ENCODE data around the gene GHDC. TPM values are rescaled to one million over a fixed set of nuclear protein-coding genes. Genes with fewer than 3 reads are reported as not detected.
A peak's percentile ranks its signal among the peaks of the same experiment; 100 is the strongest.

GHDC gene
- total and polyA plus RNA-seq, 2 of the 13 experiments (the other 11 are each of a cell fraction or from before 2014, with no cell fraction given): 15.4 to 22.5 TPM

DNA sequence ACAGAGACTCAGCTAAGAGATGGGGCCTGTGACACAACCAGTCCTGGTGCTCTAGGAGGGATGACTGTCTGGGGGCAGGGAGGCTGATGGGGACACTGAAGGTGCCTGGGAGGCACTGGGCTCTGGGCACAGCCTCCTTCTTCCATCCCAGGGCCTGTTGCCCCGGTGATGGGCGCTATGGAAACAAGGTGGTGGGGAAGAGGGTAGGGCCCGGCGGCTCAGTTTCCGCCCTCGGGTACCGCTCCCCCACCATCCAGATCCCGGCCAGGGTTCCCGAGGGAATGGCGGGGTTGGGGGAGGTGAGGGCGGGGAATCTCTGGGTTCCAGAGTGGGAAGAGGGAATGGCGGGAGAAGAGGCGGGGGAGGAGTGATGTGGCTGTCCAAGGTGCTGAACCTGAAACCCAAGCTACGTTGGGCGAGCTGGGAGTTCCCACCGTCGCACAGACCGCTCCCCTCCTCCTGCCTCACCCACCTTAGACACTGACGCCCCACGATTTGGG lies 14.3 kb downstream of the GHDC start (continued):
- TF ChIP-seq GFI1 (CRISPR knock-in tag; IDR thresholded peaks at IDR 0.05; ENCODE audit: borderline replicate concordance) (peak; percentile 48; the same call in 1 of the 2 replicates), ATM (IDR thresholded peaks at IDR 0.05; ENCODE audit: borderline replicate concordance) (no peak), KLF16 (CRISPR knock-in tag; IDR thresholded peaks at IDR 0.05) (peak; percentile 60 to 98; a peak in 2 of 4 replicates), NR2F2 (IDR thresholded peaks at IDR 0.05; ENCODE audit: borderline replicate concordance, low read depth) (no peak), HDAC1 (CRISPR knock-in tag; IDR thresholded peaks at IDR 0.05) (no peak), KLF13 (CRISPR knock-in tag; IDR thresholded peaks at IDR 0.05) (no peak), TARDBP (CRISPR knock-in tag; IDR thresholded peaks at IDR 0.05) (no peak), BRD4 (CRISPR knock-in tag; IDR thresholded peaks at IDR 0.05) (peak; percentile 68; the same call in 1 of the 2 replicates), THYN1 (CRISPR knock-in tag; IDR thresholded peaks at IDR 0.05; ENCODE audit: borderline replicate concordance, low read depth) (no peak), KDM3A (CRISPR knock-in tag; IDR thresholded peaks at IDR 0.05; ENCODE audit: low read depth) (peak; percentile 67; the same call in 1 of the 2 replicates), ZFP36L2 (CRISPR knock-in tag; IDR thresholded peaks at IDR 0.05) (peak; percentile 95), ZNF510 (CRISPR knock-in tag; IDR thresholded peaks at IDR 0.05; ENCODE audit: low read depth) (peak; percentile 65; the same call in 1 of the 2 replicates), ZBTB7A (CRISPR knock-in tag; IDR thresholded peaks at IDR 0.05) (peak; percentile 65; the same call in 1 of the 2 replicates), KLF12 (CRISPR knock-in tag; IDR thresholded peaks at IDR 0.05; ENCODE audit: borderline replicate concordance) (0 out of 2 replicates have a peak, but pooled peaks have one; percentile 80)
- TF ChIP-seq, protein P1, sequence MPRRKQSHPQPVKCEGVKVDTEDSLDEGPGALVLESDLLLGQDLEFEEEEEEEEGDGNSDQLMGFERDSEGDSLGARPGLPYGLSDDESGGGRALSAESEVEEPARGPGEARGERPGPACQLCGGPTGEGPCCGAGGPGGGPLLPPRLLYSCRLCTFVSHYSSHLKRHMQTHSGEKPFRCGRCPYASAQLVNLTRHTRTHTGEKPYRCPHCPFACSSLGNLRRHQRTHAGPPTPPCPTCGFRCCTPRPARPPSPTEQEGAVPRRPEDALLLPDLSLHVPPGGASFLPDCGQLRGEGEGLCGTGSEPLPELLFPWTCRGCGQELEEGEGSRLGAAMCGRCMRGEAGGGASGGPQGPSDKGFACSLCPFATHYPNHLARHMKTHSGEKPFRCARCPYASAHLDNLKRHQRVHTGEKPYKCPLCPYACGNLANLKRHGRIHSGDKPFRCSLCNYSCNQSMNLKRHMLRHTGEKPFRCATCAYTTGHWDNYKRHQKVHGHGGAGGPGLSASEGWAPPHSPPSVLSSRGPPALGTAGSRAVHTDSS (CRISPR knock-in tag; conservative IDR thresholded peaks at IDR 0.05): no peak
- TF ChIP-seq, protein P2, sequence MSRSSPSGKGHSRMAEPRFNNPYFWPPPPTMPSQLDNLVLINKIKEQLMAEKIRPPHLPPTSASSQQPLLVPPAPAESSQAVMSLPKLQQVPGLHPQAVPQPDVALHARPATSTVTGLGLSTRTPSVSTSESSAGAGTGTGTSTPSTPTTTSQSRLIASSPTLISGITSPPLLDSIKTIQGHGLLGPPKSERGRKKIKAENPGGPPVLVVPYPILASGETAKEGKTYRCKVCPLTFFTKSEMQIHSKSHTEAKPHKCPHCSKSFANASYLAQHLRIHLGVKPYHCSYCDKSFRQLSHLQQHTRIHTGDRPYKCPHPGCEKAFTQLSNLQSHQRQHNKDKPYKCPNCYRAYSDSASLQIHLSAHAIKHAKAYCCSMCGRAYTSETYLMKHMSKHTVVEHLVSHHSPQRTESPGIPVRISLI (CRISPR knock-in tag; IDR thresholded peaks at IDR 0.05; ENCODE audit: borderline replicate concordance): peak; percentile 46; the same call in 1 of the 2 replicates
- TF ChIP-seq, protein P3, sequence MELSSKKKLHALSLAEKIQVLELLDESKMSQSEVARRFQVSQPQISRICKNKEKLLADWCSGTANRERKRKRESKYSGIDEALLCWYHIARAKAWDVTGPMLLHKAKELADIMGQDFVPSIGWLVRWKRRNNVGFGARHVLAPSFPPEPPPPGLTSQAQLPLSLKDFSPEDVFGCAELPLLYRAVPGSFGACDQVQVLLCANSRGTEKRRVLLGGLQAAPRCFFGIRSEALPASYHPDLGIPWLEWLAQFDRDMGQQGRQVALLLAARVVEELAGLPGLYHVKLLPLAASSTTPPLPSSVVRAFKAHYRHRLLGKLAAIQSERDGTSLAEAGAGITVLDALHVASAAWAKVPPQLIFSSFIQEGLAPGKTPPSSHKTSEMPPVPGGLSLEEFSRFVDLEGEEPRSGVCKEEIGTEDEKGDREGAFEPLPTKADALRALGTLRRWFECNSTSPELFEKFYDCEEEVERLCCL (CRISPR knock-in tag; IDR thresholded peaks at IDR 0.05; ENCODE audit: borderline replicate concordance): peak; percentile 90; the same call in 1 of the 2 replicates
- TF ChIP-seq, protein P4, sequence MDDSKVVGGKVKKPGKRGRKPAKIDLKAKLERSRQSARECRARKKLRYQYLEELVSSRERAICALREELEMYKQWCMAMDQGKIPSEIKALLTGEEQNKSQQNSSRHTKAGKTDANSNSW (CRISPR knock-in tag; IDR thresholded peaks at IDR 0.05; ENCODE audit: borderline replicate concordance): peak; percentile 93; the same call in 1 of the 2 replicates
- TF ChIP-seq, protein P5, sequence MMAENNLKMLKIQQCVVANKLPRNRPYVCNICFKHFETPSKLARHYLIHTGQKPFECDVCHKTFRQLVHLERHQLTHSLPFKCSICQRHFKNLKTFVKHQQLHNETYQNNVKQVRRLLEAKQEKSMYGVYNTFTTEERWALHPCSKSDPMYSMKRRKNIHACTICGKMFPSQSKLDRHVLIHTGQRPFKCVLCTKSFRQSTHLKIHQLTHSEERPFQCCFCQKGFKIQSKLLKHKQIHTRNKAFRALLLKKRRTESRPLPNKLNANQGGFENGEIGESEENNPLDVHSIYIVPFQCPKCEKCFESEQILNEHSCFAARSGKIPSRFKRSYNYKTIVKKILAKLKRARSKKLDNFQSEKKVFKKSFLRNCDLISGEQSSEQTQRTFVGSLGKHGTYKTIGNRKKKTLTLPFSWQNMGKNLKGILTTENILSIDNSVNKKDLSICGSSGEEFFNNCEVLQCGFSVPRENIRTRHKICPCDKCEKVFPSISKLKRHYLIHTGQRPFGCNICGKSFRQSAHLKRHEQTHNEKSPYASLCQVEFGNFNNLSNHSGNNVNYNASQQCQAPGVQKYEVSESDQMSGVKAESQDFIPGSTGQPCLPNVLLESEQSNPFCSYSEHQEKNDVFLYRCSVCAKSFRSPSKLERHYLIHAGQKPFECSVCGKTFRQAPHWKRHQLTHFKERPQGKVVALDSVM (CRISPR knock-in tag; IDR thresholded peaks at IDR 0.05): no peak
- TF ChIP-seq, protein P6, sequence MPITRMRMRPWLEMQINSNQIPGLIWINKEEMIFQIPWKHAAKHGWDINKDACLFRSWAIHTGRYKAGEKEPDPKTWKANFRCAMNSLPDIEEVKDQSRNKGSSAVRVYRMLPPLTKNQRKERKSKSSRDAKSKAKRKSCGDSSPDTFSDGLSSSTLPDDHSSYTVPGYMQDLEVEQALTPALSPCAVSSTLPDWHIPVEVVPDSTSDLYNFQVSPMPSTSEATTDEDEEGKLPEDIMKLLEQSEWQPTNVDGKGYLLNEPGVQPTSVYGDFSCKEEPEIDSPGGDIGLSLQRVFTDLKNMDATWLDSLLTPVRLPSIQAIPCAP (CRISPR knock-in tag; IDR thresholded peaks at IDR 0.05; ENCODE audit: low read depth): peak; percentile 54; the same call in 1 of the 2 replicates
